SU-DHL-6 (cell line): ENCODE measurements around the gene CTDSP1.

ENCODE experiments used
- H2AFZ ChIP-seq: fragments of 200-600 bp; sonication (generic); 2 replicates; pipeline ENCODE4 v1.6.1; 2014; ENCODE audit warnings: low read depth, mild to moderate bottlenecking, moderate library complexity, mixed read lengths, antibody characterized with exemption, low read length; ENCODE audit not compliant: severe bottlenecking
- H3F3A ChIP-seq: fragments of 200-600 bp; shearing (Covaris generic); 2 replicates; pipeline ENCODE4 v1.6.0; 2016; ENCODE audit warnings: antibody characterized with exemption, mild to moderate bottlenecking; ENCODE audit not compliant: insufficient read depth
- H3K27ac ChIP-seq: fragments of 200-600 bp; sonication (generic); 2 replicates; pipeline ENCODE4 v1.5.1; 2016; ENCODE audit warnings: low read depth, mild to moderate bottlenecking, low read length, moderate library complexity, mixed read lengths
- H3K27me3 ChIP-seq: fragments of 200-600 bp; sonication (generic), shearing (Covaris generic); 2 replicates; pipeline ENCODE4 v1.6.0; 2014; ENCODE audit warnings: mild to moderate bottlenecking, low read length
- H3K36me3 ChIP-seq: fragments of 200-600 bp; sonication (generic); 2 replicates; pipeline ENCODE4 v1.6.1; 2014; ENCODE audit warnings: mild to moderate bottlenecking, low read length, mixed read lengths
- H3K4me2 ChIP-seq: fragments of 300-600, 200-600 bp; shearing (Covaris generic), sonication (generic); 2 replicates; pipeline ENCODE4 v1.6.0; 2014; ENCODE audit warnings: low read length, low read depth, mild to moderate bottlenecking; ENCODE audit not compliant: poor library complexity, severe bottlenecking
- H3K4me3 ChIP-seq: fragments of 200-600 bp; sonication (generic); 2 replicates; pipeline ENCODE4 v1.5.1; 2014; ENCODE audit warnings: antibody characterized with exemption, low read length, mild to moderate bottlenecking, mixed read lengths; ENCODE audit not compliant: insufficient read depth, poor library complexity, severe bottlenecking
- H3K79me2 ChIP-seq: fragments of 200-600 bp; sonication (generic); 2 replicates; pipeline ENCODE4 v1.6.1; 2014; ENCODE audit warnings: mild to moderate bottlenecking, low read length, moderate library complexity; ENCODE audit not compliant: insufficient read depth
- H3K9ac ChIP-seq: fragments of 200-600 bp; sonication (generic); 2 replicates; pipeline ENCODE4 v1.7.0; 2014; ENCODE audit warnings: mild to moderate bottlenecking, low read length
- H3K9me2 ChIP-seq: fragments of 200-600 bp; sonication (generic); replicated peaks from 2 replicates; pipeline ENCODE4 v1.6.1; 2014; ENCODE audit warnings: low read length; ENCODE audit not compliant: insufficient read depth
- H3K9me3 ChIP-seq: fragments of 200-600 bp; sonication (generic); 2 replicates; pipeline ENCODE4 v1.6.1; 2014; ENCODE audit warnings: low read length, mixed read lengths; ENCODE audit not compliant: insufficient read depth
- H4K20me1 ChIP-seq: fragments of 200-600 bp; sonication (generic); 2 replicates; pipeline ENCODE4 v1.6.1; 2014; ENCODE audit warnings: low read depth, mild to moderate bottlenecking, antibody characterized with exemption, low read length, moderate library complexity, mixed read lengths
- EZH2phosphoT487 ChIP-seq: fragments of 200-600 bp; sonication (generic), shearing (Covaris generic); conservative IDR thresholded peaks from 2 replicates; pipeline ENCODE4 v1.6.1; 2018; ENCODE audit warnings: mild to moderate bottlenecking, antibody characterized with exemption, low read length, moderate library complexity, mixed read lengths
- TF ChIP-seq, protein P1 (sequence below): fragments of 200-600 bp; sonication (generic); IDR thresholded peaks from one replicate; pipeline ENCODE4 v1.5.1; 2017; ENCODE audit warnings: antibody characterized with exemption, mild to moderate bottlenecking, low read length, moderate library complexity; ENCODE audit not compliant: insufficient read depth, poor library complexity, severe bottlenecking

The CTDSP1 gene

DNA sequence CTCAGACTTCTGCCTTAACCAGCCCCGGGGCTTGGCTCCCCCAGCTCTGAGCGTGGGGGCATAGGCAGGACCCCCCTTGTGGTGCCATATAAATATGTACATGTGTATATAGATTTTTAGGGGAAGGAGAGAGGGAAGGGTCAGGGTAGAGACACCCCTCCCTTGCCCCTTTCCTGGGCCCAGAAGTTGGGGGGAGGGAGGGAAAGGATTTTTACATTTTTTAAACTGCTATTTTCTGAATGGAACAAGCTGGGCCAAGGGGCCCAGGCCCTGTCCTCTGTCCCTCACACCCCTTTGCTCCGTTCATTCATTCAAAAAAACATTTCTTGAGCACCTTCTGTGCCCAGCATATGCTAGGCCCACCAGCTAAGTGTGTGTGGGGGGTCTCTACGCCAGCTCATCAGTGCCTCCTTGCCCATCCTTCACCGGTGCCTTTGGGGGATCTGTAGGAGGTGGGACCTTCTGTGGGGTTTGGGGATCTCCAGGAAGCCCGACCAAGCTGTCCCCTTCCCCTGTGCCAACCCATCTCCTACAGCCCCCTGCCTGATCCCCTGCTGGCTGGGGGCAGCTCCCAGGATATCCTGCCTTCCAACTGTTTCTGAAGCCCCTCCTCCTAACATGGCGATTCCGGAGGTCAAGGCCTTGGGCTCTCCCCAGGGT is 5.5 kb downstream of the CTDSP1 start:
- TF ChIP-seq, protein P1, sequence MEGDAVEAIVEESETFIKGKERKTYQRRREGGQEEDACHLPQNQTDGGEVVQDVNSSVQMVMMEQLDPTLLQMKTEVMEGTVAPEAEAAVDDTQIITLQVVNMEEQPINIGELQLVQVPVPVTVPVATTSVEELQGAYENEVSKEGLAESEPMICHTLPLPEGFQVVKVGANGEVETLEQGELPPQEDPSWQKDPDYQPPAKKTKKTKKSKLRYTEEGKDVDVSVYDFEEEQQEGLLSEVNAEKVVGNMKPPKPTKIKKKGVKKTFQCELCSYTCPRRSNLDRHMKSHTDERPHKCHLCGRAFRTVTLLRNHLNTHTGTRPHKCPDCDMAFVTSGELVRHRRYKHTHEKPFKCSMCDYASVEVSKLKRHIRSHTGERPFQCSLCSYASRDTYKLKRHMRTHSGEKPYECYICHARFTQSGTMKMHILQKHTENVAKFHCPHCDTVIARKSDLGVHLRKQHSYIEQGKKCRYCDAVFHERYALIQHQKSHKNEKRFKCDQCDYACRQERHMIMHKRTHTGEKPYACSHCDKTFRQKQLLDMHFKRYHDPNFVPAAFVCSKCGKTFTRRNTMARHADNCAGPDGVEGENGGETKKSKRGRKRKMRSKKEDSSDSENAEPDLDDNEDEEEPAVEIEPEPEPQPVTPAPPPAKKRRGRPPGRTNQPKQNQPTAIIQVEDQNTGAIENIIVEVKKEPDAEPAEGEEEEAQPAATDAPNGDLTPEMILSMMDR = no peak
- TF ChIP-seq EZH2phosphoT487 = no peak
- Histone ChIP-seq H3K9me2 (no peaks in the 10 kb centered on the region), H3K4me3 (peak overlapping the region; percentile 55)

GRCh38 chr2:218405746-218406208 is 6.1 kb downstream of the CTDSP1 start:
- peaks cover 14% of the 10 kb centered on the region for H3F3A ChIP-seq
- peak overlapping the region; percentile 58 for H3K27ac ChIP-seq
- peak overlapping the region; percentile 55 for H3K4me3 ChIP-seq
- no peaks in the 10 kb centered on the region for H3K36me3 ChIP-seq
- H3K9me2 ChIP-seq = no peaks in the 10 kb centered on the region
- H3K79me2 ChIP-seq = peaks cover 6% of the 10 kb centered on the region; the same call in 1 of the 2 replicates
- peak overlapping the region; percentile 54 for H3K9ac ChIP-seq
- H2AFZ ChIP-seq = peak overlapping the region; percentile 57
- H3K9me3 ChIP-seq = no peaks in the 10 kb centered on the region
- peak overlapping the region; percentile 86 for H3K4me2 ChIP-seq
- no peaks in the 10 kb centered on the region for H4K20me1 ChIP-seq
- TF ChIP-seq, protein P1 = no peak
- no peak for TF ChIP-seq EZH2phosphoT487
- H3K27me3 ChIP-seq = no peaks in the 10 kb centered on the region

More for the DNA sequence above, 5.5 kb downstream of the CTDSP1 start:
- H3K9ac ChIP-seq = peak overlapping the region; percentile 54
- H3K79me2 ChIP-seq = peaks cover 8% of the 10 kb centered on the region; the same call in 1 of the 2 replicates
- H3K9me3 ChIP-seq = no peaks in the 10 kb centered on the region
- peak overlapping the region; percentile 86 for H3K4me2 ChIP-seq
- H3F3A ChIP-seq = peaks cover 14% of the 10 kb centered on the region
- no peaks in the 10 kb centered on the region for H4K20me1 ChIP-seq
- H3K27ac ChIP-seq = peak overlapping the region; percentile 58
- no peaks in the 10 kb centered on the region for H3K27me3 ChIP-seq
- H3K36me3 ChIP-seq = no peaks in the 10 kb centered on the region
- peak overlapping the region; percentile 57 for H2AFZ ChIP-seq

DNA sequence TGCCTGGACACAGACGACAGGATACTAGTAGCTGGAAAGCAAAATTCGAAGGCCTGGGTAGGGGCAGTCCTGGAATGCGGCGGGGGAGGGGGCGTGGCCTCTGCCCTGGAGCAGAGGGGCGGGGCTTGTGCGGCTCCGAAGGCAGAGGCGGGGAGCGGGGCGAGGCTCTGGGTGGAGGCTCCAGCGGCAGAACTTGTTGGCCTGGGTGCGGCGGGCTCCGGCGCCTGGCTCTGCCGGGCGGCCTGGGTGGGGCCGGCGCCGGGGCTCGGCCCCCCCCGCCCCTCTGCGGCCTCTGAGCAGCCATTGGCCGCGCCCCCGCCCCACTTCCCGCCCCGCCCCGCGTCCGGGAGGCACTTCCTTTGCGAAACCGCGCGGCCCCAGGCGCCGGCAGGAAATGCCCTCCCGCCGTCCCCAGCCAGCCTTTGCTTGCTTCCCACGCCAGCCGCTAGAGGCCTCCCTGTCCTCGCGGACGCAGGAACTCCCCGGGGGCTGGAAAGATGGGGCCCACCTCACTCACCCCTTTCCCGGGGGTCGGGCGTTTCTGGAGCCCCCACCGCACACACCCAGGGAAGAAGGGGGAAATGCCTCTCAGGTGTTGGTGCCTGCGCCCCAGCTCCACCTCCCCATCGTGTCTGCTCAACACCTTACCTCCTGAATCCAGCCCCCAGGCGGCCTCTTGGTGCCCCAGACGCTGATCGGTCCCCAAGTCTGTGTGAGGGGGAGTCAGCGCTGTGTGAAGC is 6.7 kb downstream of the CTDSP1 start:
- peak overlapping the region; percentile 55 for H3K4me3 ChIP-seq
- H2AFZ ChIP-seq = peak overlapping the region; percentile 97
- peak overlapping the region; percentile 86 for H3K4me2 ChIP-seq
- peaks cover 14% of the 10 kb centered on the region for H3F3A ChIP-seq
- H3K79me2 ChIP-seq = peaks cover under 1% of the 10 kb centered on the region; the same call in 1 of the 2 replicates
- no peaks in the 10 kb centered on the region for H4K20me1 ChIP-seq
- TF ChIP-seq, protein P1 = peak; percentile 75
- TF ChIP-seq EZH2phosphoT487 = no peak
- peak overlapping the region; percentile 61 for H3K9ac ChIP-seq
- H3K36me3 ChIP-seq = no peaks in the 10 kb centered on the region
- H3K9me2 ChIP-seq = no peaks in the 10 kb centered on the region
- no peaks in the 10 kb centered on the region for H3K27me3 ChIP-seq
- peak overlapping the region; percentile 58 for H3K27ac ChIP-seq
- no peaks in the 10 kb centered on the region for H3K9me3 ChIP-seq
